ENCODE results near the gene IGDCC3.

IGDCC3 gene

DNA sequence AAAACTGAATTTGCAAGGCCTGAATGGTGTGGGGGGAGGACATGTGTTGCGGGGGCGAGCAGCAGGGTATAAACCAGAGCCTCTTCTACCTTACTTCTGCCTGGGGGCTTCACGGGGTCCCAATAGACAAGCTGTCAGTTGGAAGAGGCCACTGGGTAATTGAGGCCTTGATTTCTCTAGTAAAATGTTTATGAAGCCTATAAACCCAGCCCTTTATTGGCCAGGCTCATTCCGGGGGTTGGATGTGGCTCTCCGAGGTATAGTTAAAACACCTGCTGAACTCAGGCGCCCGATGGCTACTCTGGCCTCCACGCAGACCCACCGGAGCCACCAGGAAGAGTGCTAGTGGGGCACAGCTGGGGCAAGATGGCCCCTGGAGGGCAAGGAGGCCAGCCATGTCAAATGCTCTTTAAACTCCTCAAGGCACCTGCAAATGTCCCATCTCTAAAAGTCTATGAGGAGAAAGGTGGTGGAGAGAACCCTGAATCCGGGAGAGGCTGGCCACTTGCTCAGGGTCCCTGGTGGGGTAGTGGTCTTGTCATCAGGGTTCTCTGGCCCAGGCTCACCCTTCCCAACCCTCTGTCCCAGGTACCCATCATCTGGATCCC is 34.3 kb downstream of the IGDCC3 start:
- no peak for DNase-seq (ENCODE audit: low read depth)

DNA sequence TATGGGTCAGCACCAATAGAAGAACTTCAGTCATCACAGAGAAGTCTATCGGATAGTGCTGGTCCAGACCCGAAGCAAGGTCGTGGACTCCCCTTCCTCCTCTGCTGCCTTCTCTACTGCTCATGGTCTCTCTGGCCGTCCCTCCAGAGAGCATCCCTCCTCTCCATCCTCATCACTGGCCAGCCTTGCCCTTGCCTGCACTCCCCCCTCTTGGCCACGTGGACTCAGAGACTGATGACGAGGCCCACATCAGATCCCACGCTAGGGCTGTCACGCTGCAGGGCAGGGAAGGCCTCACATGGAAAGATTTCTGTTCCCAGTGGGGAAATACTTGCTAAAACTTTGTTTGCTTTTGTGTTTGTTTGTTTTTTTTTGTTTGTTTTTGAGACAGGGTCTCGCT is 35.3 kb downstream of the IGDCC3 start:
- no peak for DNase-seq (ENCODE audit: low read depth)

DNA sequence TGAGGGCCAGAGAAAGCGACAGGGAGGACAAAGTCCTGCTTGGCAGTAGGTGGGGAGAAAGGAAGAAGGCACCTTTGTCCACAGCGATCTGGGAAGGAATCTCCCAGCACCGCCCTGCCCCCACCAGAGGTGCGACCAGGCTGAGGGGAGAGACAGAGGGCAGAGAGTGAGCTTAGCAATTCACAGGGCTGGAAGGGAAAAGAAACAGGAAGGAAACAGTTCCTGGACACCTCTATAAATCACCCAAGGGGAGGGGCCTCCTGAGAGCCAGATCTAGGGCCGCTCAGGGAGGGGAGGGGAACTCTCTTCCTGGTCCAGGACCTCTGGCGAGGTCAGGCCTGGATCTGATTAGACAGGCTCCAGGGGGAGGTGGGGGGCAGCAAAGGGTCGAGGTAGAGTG is 37.9 kb downstream of the IGDCC3 start:
- DNase-seq (ENCODE audit: low read depth), result no peak

DNA sequence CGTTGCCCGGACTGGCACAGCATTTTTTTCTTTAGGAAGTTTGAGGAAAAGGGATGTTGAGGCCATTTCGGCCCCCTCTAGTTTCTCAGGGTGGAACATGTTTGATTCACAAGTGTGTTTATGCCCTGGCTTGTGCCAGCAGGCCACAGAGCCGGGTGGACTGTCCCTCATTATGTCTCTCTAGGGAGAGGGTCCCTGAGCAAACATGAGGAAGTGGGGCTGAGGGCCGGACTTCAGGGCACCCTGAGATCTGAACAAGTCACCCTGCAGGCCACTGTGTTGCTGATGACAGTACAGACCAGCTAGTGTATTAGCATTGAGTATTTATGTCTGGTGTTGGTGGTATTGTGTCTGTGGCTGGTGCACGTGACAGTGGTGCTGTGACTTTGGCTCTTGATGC is 38.4 kb downstream of the IGDCC3 start:
- no peak for DNase-seq (ENCODE audit: low read depth)

DNA sequence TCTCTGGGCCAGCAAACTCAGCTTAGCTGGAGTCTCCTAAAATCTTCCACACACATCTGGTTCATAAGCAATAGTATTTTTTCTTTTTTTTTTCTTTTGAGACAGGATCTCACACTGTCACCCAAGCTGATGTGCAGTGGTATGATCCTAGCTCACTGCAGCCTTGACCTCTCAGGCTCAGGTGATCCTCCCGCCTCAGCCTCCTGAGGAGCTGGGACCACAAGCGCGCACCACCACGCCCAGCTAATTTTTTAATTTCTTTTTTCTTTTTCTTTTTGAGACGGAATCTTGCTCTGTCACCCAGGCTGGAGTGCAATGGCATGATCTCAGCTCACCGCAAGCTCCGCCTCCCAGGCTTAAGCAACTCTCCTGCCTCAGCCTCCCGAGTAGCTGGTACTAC is 39.0 kb downstream of the IGDCC3 start:
- no peak for DNase-seq (ENCODE audit: low read depth)

DNA sequence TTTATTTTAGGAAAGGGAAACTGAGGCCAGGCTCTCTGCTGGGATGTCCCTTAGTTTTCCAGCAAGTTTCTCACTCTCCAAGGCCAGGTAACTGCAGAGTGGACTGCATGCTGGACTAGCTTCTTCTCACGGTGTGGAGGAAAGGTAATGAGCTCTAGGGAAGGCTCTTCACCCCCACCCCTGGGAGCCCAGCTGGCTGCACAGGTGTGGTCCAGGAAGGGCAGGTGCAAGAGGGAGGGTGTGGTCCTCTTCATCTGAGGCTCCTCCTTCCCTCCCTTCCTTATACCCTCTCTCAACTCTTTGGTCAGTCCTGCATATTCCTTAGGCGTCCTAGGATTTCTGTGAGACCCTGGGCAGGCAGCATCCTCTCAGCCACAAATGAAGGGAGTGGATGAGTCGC is 39.4 kb downstream of the IGDCC3 start:
- DNase-seq (ENCODE audit: low read depth), result no peak

DNA sequence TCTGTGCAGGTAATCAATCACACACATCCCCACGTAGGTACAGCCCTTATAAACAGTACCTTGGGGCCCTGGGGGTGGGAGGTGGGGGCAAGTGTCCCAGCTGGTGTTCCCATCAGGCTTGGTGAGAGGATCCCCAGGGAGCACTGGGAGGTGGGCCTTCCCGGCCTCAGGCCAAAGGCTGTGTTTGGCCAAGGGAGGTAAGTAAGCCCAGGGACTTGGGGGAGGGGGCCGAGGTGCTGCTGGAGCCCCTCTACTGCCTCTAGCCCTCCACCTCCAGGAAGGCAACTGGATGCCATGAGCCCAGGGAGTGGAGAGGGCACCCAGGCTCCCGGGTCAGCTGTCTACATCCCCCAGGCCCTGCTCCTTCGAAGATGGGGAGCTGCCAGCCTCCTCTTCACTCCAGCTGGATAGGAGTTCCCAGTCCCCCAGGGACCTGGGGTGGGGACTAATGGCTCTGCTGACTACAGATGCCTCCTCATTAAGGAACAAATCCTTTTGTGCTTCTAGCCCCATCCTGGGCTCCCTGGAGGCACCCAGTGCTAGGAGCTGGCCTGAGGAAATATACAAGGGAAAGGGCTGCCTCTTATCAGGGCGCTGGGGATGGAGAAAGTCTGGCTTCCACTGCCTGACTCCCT is 40.2 kb downstream of the IGDCC3 start:
- no peak for DNase-seq (ENCODE audit: low read depth)

DNA sequence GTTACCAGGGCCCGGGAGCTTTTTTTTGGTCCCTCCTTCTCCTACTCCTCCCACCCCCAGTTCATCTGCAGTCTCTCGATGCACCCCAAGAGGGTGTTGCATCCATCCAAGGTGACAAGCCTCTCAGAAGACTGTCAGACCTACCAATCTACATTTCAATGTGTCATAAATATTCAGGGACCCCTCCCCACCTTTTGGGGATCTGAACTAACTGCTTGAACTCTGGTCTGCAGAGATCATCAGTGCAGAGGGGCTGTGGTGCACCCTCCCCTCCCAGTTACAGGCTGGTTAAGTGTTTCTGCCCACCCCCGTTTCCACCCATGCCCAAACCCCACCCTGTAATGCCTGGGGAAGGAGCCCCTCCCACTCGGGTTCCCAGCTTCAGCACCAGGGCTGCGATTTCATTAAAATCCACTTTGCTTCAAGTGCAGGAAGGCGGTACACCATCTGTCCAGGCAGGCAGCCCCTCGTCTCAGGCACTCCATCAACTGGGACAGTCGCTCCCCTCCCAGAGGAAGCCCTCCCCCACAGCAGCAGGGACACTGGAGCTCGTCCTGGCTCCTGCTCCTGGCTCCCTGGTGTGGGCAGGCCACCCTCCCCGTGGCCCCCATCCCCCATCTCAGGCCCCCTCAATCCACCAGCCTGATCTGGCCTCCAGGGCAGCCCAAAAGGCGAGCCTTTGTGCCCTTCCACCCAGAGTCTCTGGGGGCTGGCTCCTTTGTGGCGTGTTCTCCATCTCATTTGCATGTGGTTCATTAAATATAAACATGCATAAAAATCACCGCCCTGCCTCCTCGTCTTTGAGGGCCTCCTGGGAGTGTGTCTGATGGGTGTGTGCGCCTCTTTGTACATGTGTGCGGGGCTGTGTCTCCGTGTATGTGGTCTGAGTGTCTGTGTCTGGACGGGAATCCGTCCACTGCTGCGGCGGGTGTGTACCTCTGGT is 41.0 kb downstream of the IGDCC3 start:
- no peak for DNase-seq (ENCODE audit: low read depth)

DNA sequence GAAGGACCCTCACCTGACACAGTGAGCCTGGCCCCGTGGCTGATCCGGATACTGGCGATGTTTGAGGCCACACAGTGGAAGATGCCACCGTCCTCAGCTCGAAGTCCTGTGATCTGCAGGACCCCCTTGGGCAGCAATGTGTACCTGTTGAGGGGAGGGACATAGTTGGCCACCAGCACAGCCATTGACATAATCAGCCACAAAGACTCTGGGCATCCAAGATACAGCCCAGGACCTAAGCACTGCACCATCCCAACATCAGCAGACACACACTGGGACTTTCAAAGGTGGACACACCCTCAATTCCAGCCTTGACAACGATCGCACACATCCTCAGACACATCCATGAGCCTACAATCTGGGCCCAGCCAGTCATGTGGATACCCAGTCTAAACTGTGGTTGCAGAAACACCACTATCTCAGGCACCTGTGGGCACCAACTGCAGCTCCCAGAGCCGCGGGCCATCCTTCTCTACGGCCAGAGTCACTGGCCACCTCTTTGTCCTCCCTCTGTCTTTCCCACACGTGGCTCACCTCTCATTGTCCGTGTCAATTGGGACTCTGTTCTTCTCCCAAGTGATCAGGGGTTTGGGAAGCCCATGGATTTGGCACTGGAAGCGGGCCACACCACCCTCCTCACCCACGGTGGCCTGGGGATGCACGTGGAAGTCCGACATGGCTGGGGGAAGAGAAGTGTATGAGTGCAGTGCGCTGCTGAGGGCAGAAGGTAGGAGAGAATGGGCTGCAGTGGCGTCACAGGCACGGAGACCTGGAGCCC is 42.3 kb downstream of the IGDCC3 start:
- no peak for DNase-seq (ENCODE audit: low read depth)

DNA sequence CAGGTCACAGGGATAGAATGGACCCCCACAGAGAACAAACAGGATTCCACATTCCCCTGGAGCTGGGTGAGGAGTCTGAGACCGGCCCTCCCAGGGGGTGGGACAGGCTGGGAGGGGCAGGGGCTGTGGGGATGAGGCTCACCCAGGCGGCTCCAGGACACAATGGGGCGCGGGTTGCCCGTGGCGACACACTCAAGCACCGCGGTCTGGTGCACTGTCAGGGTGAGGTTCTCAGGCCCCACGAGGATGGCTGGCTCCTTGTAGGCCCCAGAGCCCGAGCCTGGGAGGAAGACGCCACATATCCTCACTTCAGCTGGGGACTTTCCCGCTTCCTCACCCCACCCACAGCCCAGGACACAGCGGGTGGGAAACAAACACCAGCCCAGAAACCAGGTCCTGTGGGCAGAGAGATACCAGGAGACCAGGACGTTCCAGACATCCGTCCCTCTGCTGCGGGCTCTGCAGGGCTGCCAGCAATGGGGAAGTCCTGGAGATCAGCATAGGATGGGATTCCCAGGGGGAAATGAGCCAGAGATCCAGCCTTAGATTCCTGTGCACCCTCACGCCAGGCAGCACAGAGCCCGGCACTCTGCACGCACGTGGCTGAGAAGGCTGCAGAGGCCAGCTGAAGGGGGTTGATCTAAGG is 43.1 kb downstream of the IGDCC3 start:
- no peak for DNase-seq (ENCODE audit: low read depth)

DNA sequence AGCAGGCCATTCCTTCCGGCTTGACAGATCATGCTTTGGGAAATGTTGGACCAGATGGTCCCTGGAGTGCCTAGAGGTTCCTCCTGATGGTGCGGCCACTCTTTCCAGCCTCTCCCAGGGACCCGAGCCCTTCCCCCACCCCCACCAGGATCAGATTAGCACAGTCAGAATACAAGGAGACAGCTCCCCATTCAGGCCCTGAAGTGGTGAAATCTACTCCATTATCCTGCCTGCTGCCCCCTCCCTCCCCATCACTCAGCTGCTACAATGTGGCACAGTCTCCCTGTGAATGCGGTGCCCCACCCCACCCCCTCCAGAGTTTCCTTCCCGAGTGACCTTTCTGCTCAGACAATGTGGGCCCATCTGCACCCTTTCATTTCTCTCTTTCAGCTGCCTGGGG is 43.9 kb downstream of the IGDCC3 start:
- DNase-seq (ENCODE audit: low read depth), result no peak

DNA sequence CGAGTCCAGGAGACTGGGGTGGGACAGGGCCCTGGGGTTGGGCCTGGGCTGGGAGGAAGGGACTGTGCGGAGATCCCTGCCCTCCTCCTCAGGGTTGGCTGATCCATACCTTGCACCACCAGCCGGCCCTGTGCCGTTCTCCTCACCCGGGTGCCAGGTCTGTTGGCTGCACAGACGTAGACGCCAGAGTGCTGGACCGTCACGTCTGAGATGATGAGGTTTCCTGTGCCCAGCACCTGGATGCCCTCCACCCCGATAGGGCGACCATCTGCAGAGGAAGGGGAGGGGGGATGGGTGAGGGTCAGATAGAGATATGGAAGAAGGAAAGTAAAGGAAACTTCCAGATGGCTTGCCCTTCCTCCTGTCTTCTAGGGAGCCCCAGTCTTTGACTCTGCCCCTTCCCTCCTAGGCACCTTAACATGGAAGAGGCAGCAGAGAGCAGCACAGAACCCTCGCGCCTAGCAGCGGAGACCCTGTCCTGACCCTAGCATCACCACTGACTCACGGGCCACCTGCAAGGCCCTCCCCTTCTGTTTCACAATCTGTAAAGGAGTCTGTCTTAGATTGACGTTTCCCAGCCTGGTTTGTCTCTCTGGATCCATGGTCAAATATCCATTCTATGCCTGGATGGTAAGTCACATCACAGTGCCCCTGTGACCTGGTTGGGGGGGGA is 44.5 kb downstream of the IGDCC3 start:
- no peak for DNase-seq (ENCODE audit: low read depth)

DNA sequence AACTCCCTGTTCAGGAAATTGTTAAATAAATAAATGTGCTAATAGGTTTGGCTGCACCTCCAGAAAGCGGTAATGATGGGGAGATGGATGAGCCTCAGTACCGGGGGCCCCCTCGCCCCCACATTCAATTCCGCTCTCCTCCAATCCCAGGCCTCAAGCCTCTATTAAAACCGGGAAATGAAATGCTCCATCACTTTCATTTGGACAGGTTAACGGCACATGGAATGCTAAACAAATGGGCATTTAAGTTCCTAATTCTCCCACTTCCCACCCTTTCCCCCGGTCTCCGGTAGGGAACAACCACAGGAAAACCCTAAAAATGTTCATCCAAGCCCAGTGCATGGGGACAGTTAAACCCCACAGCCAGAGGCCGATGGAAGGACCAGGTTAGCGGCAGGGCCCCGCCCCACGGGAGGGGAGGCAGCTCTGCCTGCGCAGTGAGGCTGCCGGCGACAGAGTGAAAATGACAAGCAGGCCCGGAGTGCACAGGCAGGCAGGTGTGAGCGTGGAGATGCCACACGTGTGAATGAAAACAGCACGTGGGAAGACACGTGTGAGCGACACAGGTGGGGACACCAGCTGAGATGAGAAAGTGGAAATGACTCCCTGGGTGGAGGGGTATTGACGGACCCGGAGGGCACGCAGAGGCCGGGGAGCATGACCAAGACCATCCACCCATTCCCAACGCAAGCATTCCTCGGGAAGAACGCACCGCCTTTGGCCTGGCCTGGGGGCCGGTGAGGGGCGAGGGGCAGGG is 45.2 kb downstream of the IGDCC3 start:
- no peak for DNase-seq (ENCODE audit: low read depth)

DNA sequence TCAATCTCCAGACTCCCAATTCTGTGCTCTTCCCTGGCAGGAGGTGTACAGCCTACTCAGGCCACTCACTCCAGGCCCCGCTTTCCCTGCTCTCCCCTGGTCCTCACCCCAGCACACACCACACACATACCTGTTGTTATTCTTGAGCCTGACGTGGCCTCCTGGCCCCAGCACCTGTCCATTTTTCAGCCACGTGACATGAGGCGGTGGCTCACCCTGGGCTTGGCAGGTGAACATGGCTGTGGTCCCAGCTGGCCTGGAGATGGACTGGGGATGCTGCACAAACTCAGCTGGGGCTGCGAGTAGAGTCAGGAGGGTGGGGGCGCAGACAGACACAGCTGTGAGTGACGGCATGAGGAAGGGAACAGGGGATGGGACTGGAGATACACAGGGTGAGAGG is 46.0 kb downstream of the IGDCC3 start:
- DNase-seq (ENCODE audit: low read depth), result no peak

DNA sequence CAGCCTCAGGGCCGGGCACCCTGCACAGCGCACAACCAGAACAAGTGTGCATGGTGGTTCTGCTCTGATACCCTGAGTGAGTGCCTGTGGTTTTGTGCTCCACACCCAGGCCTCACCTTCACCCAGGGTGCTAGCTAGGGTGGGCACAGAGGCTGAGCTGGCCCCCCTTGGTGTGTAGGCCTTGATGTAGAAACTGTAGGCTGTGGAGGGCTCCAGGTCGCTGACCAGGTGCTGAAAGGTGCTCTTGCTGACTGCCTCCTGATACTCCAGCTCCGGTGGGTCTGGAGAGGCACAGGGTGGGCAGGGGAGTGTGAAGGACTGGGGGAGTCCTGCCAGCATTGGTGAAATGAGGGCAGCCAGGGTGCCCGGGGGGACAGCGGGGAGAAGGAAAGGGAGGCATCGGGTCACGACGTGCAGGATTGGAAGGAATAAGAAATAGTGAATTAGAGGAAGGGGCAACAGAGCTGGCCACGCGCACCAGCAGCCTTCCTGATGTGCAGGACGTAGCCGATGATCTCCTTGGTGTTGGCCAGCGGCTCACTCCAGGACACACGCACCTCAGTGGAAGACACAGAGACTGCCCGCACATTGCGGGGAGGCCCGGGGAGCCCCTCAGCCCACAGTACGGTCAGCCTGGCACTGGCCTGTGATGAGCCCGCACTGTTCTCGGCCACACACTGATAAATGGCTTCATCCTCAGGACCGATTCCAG is 46.7 kb downstream of the IGDCC3 start:
- DNase-seq (ENCODE audit: low read depth), result no peak

DNA sequence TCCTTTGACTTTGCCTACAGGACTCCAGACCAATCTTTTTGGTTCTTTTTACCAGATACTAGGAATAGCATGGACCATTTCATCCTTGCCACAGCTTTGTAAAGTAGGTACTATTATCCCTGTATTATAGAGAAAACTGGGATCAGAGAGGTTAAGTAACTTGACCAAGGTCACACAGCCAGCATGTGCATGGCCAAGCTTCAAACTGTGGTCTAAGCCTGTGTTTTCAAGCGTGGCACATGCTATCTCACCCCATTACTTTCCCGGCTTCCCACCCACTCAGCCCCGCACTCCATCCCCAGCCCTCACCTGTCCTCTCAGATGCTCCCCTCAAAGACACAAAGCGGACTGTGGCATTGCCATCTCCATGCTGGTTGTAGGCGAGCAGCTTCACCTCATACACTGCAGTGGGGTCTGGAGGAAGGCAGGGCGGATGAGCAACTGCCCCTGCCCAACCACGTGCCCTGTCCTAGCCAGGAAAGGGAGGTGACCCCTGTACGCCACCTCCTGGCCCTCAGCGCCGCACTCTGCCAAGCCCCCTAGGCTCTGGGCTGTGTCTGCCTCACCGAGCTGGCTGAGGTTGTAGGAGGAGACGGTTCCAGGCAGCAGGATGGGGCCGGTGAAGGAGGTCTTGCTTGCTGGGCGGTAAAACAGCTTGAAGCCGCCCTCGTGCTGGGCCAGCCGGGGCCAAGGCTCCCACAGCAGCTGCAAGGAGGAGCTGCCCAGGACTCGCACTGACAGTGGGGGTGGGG is 47.6 kb downstream of the IGDCC3 start:
- DNase-seq (ENCODE audit: low read depth), result no peak

DNA sequence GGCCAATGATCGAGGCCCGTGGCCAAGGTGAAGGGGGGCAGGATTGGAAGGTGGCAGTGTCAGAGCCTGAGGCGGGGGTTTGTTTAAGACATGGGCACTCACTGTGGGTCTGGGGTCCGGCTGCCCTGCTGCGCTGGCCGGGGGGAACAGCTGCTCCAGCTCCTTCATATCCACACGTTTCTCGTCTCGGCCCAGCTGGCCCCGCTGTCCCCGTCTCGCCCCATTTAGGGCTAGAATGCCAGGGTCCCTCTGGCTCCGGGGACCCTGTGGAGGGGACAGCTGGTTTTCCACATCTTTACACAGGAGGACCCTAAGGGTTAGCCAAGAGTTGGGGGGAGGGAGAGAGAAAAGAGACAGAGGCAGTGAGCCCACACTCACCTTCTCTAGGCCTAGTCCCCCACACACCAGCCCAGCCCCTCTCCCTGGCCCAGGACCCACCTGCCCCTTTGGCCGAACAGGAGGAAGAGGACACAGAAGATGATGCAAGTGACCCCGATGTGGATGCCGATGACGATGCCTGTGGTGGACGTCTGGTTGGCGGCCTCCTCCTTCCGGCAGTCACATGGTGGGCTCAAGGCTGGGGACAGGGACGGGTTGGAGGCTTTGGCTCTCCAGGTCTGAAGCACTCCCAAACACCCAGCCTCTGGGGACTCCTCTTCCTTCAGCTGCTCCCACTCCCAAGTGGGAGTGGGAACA is 48.4 kb downstream of the IGDCC3 start:
- no peak for DNase-seq (ENCODE audit: low read depth)

DNA sequence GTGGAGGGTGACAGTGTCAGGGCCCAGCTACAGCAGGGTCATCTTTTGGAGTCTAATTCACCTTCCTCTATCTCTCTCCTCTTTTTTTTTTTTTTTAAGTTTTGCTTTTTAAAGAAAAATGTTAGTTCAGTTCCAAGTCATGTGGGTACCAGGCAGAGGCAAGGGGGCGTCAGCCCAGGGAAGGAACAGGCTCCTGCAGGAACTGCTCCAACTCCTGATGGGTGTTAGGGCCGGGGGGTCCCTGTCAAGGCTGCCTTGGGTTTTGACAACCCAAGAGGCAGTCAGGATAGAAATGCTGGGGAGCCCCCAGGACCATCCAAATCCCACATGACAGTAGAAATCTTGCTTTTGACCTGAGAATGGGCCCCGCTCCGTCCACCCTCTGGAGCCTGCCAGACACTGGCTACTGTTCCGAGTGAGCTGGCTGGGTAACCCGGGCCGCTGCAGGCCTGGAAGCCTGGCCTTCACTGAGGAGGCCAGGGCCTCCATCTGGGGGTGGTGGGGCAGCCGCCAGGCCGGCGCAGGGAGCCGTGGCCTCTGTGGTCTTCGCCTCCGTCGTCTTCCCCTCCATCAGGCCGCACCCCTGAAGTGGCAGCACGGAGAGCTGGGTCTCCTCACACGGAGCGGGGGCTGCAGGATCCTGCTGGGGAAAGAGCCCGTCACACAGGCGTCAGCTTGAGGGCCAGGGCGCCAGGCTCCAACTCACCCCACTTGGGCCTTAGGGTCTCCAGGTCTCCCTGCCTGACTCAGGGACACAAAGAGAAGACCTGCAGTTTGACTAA is 49.1 kb downstream of the IGDCC3 start:
- DNase-seq (ENCODE audit: low read depth), result no peak
